ELF-1 (cell line): Measurements from ENCODE around the gene EMID1.

Experiments used
- DNase-seq: peaks from one replicate; pipeline ENCODE4 v3.0.0-alpha.2; 2016; ENCODE audit warnings: low read depth, low spot score

EMID1 gene

DNA sequence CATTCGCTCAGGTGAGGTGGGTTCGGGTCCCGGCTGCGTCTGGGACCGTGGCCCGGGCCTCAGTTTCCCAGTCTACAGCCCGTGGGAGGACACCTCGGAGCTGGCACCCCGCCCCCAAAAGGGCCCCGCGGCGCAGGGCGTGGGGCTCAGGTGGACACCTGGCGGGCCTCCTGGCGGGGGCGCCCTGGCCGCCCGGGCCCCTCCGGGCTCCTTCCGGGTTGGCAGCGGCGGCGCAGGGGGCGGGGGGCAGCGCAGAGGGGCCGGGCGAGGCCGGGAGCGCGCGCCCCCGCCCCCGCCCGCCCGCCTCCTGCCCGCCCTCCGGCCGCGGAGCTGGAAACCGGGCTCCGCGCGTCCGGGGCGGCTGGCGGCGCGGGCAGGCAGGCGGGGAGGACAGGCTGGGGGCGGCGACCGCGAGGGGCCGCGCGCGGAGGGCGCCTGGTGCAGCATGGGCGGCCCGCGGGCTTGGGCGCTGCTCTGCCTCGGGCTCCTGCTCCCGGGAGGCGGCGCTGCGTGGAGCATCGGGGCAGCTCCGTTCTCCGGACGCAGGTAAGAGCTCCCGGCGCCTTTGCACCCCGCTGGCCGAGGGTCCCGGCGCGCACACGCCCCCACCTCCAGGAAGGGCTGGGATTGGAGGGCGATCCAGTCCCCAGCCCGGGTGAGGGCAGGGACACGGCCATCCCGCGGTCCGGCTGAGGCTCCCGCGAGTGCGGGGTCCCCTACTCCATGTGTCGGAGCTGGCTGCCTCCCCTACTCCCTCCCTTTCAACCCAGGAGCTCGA lies at the start of gene EMID1:
TSS of gene EMID1 (plus strand) at position 303 of the 778 bp plus-strand sequence. CDS start at position 446, 143 bp downstream.
- DNase-seq: peak; percentile 39

DNA sequence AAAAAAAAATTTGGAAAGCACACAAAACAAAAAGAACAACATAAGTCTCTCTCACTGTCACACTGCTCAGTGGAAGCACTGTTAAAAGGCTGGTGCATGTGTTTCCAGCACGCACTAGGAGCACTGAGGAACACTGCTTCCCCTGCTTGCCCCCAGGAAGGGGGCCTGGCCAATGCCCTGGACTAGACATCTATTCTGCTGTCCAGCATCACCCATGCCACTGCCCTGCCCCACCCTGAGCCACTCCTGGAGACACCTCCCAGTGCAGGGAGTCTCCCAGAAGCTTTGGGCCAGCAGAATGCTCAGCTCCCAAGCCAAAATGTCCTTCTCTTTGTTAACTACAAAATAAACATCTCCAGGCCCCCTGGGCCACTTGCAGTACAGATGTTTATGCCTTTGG lies 49.7 kb upstream of the EMID1 start:
- no peak for DNase-seq

DNA sequence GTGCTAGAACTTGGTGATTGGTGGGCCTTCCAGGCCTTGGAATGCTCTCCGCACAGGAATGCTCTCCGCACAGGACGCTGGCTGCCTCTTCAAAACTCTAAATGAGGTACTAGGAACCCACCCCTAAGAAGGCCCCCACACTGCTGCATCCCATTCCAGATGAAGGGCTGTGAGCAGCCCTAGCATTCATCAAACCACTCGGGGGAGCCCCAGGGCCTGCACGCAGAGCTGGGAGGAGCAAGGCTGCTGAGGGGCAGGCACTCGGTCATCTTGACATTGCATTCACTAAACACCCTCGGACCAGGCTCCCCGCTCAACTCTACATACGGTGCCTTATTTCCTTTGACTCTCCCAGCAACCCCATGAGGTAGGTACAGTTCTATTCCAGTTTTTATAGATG lies 49.2 kb upstream of the EMID1 start:
- peak; percentile 77 for DNase-seq

- DNase-seq: no peak
Observed at GRCh38 chr22:29157759-29158535, 47.7 kb upstream of the EMID1 start.

- DNase-seq: no peak
Observed at GRCh38 chr22:29158546-29158945, 47.1 kb upstream of the EMID1 start.

DNA sequence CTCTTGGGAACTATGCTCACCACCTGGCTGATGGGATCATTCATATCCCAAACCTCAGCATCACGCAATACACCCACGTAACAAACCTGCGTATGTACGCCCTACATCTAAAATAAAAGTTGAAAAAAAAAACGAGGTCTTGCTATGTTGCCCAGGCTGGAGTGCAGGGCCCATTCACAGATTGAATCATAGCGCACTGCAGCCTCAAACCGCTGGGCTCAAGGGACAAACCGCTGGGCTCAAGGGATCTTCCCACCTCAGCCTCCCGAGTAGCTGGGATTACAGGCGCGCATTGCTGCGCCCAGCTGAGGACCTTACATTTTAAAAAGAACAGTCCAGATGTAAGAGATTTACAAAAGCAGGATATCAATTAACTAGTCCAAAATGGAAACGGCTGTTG lies 41.9 kb upstream of the EMID1 start:
- no peak for DNase-seq

- DNase-seq: no peak
Observed at GRCh38 chr22:29165321-29166060, 40.2 kb upstream of the EMID1 start.

DNA sequence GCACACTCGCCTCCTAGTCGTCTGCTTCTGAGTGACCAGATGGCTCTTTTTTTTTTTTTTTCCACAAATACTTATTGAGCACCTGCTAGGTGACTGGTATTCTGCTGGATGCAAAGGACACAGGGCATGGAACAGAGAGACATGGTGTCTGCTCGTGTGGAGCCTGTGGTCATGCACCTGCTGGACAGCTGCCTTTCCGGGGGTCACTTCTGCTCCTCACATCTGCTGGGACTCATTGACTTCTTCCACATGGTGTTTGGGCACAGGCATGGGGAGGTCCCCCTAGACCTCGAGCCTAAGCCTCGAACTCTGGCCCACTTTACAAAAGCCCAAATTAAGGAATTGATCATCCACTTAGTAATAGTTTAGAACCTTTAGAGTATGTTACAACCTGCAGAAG lies 39.5 kb upstream of the EMID1 start:
- no peak for DNase-seq

DNA sequence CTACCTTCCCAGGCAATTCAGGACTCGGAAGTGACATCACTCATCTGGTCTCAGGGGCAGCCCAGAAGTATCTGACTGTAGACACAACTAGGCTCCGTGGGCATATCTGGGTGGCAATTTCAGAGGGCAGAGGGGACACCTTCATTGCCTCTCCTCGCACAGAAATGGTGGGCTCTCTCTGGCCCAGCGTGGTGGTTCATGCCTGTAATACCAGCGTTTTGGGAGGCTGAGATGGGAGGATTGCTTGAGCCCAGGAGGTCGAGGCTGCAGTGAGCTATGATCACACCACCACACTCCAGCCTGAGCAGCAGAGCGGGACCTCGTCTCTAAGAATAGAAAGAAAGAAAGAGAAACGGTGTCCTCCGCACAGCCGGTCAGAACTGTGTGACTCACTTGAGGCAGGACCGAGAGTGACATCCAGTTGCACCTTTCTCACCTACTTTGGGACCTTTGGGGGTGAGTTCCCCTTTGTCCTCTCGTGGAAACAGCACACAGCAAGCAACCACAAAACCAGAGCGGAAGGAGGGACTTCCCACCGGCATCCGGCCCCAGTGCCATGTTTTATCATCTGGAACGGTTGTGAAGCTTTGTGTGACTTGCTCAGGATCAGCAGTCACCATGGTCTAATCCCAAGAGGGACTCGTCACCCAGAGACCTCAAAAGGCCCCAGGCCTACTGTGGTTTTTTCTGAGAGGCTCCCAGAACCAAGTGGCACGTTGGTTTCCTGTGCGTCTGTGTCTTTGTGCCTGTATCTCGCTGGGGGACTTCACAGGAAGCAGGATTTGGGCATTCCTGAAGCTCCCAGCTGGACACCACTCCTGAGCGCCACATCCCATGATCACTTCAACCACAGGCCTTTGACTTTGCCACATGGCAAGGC lies 38.4 kb upstream of the EMID1 start:
- no peak for DNase-seq

DNA sequence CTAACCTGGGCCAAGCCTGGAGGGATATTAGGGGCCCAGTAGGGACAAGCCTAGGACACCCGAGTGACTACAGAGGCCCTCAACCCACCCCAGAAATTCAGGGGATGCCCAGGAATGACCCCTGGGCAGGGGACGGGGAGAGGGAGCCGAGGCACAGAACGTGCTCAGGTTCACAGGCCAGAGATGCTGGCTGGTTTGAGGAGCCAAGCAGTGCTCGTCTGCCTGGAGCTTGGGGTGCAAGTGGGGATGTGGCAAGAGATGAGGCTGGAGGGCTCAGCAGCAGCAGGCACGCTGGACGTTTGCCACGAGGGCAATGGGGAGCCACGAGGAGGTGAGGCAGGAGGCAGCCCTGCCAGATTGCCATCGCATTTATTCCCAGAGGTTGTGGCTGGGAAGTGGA lies 34.0 kb upstream of the EMID1 start:
- no peak for DNase-seq

DNA sequence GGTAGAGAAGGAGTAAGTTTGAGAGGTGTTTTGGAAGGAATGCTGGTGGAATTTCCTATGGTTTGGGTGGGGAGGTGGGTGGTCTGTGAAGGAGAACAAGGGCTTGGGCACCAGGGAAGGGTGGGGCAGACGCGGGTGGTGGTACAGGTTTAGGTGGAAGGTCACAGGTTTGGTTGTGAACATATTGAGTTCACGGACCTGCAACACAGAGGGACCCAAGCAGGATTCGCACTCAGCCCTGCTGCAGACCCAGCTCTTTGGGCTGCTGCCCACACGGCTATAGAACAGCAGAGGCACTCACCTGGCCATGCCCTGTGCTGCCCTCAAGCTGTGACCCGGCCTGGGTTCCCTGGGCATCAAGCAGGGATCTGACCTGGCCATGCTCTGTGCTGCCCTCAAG lies 33.5 kb upstream of the EMID1 start:
- DNase-seq: no peak

DNA sequence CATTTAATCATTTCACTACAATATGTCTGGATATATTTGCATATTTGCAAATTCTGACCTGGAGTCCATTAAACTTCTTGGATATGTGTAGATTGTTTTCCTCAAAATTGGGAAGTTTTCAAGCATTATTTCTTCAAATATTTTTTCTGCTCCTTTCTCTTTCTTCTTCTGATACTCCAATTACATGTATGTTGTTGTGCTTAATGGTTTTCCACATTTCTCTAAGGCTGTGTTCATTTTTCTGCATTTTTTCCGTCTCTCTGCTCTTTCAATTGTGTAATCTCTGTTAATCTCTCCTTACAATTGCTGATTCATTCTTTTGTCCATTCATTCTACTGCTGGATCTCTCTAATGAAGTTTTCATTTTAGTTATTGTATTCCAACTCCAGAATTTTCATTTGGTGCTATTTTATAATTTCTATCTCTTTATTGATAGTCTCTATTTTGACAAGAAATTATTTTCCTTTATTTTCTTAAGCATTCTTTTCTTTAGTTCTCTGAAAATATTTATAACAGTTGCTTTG lies 30.3 kb upstream of the EMID1 start:
- no peak for DNase-seq

DNA sequence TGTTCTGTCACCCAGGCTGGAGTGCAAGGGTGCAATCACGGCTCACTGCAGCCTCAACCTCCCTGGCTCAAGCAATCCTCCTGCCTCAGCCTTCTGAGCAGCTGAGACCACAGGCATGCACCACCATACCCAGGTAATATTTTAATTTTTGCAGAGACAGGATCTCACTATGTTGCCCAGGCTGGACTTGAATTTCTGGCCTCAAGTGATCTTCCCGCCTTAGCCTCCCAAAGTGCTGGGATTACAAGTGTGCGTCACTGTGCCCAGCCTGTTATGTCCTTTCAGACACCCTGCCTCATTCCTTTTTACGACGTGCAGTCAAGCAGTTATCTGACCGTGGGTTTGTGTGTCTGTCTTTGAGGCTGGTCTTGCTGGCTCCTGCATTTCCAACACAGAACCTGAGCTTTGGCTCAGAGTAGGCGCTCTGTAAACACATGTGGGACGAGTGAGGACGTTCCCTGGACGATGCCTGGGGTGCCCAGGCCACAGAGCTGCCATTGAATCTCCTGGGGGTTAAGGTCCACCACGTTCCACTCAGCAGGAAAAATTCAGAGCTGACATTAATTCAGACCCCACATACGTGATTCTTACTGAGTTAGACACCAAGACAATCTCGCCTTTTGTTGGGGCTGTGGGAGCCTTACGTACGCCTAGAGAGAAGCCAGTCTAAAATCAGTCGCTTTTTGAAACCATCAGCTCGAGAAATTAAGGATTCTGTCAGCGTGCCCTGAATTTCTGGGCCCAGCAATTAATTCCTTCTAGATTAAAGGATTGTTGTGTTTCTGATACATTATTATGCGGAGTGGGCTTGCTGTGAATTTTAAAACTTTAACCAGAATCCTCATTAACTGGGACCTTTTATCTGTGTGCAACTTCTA lies 21.5 kb upstream of the EMID1 start:
- peak; percentile 34 for DNase-seq

DNA sequence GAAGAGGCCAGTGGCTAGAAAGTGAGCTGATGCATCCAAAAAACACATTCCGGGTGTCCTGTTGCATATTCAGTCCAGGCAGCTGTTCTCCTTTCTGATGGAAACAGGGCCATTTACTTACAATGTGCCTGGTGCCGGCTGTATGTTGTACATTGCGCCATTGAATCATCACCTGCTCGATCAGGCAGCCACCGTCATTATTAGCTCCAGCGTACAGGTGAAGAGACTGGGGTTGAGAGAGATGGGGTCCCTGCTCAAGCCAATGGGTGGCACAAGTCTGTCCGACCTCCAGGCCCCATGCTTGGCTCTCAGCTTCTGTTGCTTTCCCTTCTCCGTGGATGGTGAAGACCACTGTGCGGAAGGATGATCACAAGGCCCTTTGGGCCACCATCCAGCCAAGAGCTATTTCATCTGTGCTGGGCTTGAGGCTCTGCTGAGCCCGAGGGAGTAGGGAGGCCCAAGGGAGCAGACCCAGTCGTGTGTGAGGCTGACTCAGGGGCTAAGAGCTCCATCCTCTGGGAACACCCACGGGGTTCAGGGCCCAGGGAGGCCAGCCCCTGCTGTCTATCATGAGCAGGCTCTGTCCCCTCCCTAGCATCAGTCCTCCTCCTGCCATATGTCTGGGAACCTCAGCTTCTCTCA lies 20.7 kb upstream of the EMID1 start:
- no peak for DNase-seq

- DNase-seq: no peak
Observed at GRCh38 chr22:29186302-29186701, 19.4 kb upstream of the EMID1 start.

DNA sequence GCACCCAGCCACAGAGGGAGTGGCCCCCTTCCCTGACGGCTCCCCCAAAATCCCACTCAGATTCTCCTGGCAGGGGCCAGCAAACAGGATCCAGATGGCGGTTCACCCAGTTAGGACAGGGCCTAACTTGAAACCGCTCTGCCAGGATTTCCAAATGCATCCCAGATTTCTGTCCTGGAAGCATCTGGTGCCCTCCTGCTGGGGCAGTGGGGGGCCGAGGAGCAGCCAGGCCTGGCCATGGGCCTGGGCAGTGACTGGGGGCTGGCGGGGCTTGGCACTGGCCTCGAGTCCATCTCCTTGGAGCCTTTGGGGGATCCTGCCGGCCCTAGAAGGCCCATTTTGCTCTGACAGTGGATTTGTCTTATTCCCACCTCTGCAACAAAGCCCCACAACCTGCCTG lies 17.9 kb upstream of the EMID1 start:
- DNase-seq: no peak

- no peak for DNase-seq
Observed at GRCh38 chr22:29190051-29190450, 15.6 kb upstream of the EMID1 start.

- no peak for DNase-seq
Observed at GRCh38 chr22:29190918-29191317, 14.8 kb upstream of the EMID1 start.

GRCh38 chr22:29193021-29193420 lies 12.7 kb upstream of the EMID1 start:
- DNase-seq: no peak

DNA sequence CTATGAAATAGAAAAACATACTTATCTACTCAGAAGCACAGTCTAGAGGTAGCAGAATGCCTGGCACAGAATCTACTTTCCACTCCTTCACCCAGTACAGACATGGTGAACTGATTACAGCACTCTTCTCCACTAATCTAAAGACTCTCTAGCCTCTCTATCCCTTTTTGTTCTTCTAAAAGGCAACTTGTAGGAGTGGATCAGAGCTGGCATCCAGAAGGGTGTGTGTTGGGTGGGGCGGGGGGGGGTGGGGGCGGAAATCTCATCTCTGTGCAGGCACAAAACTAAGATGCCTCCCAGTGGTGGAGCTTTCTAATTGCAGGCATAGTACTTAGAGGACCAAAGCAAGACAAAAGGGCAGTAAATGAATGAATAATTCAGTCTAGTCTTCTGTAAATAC lies 11.5 kb upstream of the EMID1 start:
- no peak for DNase-seq
